Measurements from ENCODE around the gene DNAJA4. TPM values are rescaled to one million over a fixed set of nuclear protein-coding genes. Genes with fewer than 3 reads are reported as not detected.

Gene DNAJA4
- total and polyA plus RNA-seq, 2 experiments from 2014 or later: 5.0 to 12.5 TPM

GRCh38 chr15:78308422-78309032, 44.2 kb downstream of the DNAJA4 start:
- H3K4me1 Mint-ChIP-seq: peaks cover 14% of the 10 kb centered on the region
- H3K36me3 Mint-ChIP-seq (ENCODE audit: low read depth): no peaks in the 10 kb centered on the region
- ATAC-seq: peak; percentile 95
- Histone ChIP-seq H2AFZ (peak overlapping the region; percentile 70; the same call in 1 of the 2 replicates), H3K4me3 (no peak overlapping the region), H3K27ac (ENCODE audit: low read depth) (no peak overlapping the region), H3K79me2 (replicated peaks; ENCODE audit: insufficient read depth) (no peaks in the 10 kb centered on the region), H3K27me3 (ENCODE audit: insufficient read depth) (no peaks in the 10 kb centered on the region), H3F3A (replicated peaks; ENCODE audit: low read depth) (no peaks in the 10 kb centered on the region), H3K9me2 (ENCODE audit: insufficient read depth) (no peaks in the 10 kb centered on the region), H3K4me1 (ENCODE audit: insufficient read depth) (no peaks in the 10 kb centered on the region), H4K20me1 (replicated peaks; ENCODE audit: insufficient read depth) (no peaks in the 10 kb centered on the region), H3K36me3 (ENCODE audit: insufficient read depth) (no peaks in the 10 kb centered on the region), H3K4me2 (no peak overlapping the region)
- no peak overlapping the region for H3K4me3 Mint-ChIP-seq
- peak; percentile 94 for DNase-seq (ENCODE audit: low spot score)
- H3K9me3 Mint-ChIP-seq: 0 out of 3 replicates have a peak, but pooled peaks cover 3% of the 10 kb centered on the region
- peaks cover 12% of the 10 kb centered on the region for H3K27me3 Mint-ChIP-seq (ENCODE audit: insufficient read depth, low read depth, poor library complexity)
- TF ChIP-seq ETS1 (IDR thresholded peaks at IDR 0.05): no peak
- TF ChIP-seq, protein P1, sequence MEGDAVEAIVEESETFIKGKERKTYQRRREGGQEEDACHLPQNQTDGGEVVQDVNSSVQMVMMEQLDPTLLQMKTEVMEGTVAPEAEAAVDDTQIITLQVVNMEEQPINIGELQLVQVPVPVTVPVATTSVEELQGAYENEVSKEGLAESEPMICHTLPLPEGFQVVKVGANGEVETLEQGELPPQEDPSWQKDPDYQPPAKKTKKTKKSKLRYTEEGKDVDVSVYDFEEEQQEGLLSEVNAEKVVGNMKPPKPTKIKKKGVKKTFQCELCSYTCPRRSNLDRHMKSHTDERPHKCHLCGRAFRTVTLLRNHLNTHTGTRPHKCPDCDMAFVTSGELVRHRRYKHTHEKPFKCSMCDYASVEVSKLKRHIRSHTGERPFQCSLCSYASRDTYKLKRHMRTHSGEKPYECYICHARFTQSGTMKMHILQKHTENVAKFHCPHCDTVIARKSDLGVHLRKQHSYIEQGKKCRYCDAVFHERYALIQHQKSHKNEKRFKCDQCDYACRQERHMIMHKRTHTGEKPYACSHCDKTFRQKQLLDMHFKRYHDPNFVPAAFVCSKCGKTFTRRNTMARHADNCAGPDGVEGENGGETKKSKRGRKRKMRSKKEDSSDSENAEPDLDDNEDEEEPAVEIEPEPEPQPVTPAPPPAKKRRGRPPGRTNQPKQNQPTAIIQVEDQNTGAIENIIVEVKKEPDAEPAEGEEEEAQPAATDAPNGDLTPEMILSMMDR (conservative IDR thresholded peaks at IDR 0.05; ENCODE audit: low read depth in 2 of 2): peak; percentile 86 to 98
- TF ChIP-seq STAT1 (IDR thresholded peaks at IDR 0.05; ENCODE audit: unreplicated experiment): no peak
- no peak overlapping the region for H3K27ac Mint-ChIP-seq

DNA sequence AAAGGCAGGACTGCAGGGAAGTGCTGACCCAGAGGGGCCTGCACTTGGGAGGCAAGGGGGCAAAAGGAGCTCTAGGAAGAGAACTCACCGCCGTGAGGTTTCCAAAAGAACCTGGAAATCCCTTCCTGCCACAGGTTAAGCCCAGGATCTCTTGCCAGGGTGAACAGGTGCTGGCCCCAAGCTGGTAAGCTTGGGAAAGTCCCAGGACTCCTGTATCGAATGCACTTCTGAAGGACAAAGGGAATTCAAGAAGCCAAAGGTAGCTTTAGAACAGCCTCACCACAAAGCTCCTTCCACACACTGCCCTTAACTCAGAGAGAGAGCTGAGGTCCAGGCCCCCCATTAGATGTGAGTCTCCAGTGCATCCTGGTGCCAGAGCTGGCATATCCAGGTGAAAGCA, 46.9 kb downstream of the DNAJA4 start:
- Mint-ChIP-seq H3K27ac (no peak overlapping the region), H3K4me1 (peaks cover 21% of the 10 kb centered on the region), H3K36me3 (ENCODE audit: low read depth) (no peaks in the 10 kb centered on the region), H3K9me3 (no peaks in the 10 kb centered on the region), H3K4me3 (no peak overlapping the region), H3K27me3 (ENCODE audit: insufficient read depth, low read depth, poor library complexity) (peaks cover 19% of the 10 kb centered on the region)
- H3K4me1 ChIP-seq (ENCODE audit: insufficient read depth): peaks cover 4% of the 10 kb centered on the region
- H2AFZ ChIP-seq: no peak overlapping the region
- H4K20me1 ChIP-seq (replicated peaks; ENCODE audit: insufficient read depth): no peaks in the 10 kb centered on the region
- no peak overlapping the region for H3K4me3 ChIP-seq
- no peak for ATAC-seq
- no peaks in the 10 kb centered on the region for H3K79me2 ChIP-seq (replicated peaks; ENCODE audit: insufficient read depth)
- no peak overlapping the region for H3K4me2 ChIP-seq
- H3K36me3 ChIP-seq (ENCODE audit: insufficient read depth): no peaks in the 10 kb centered on the region
- H3F3A ChIP-seq (replicated peaks; ENCODE audit: low read depth): 0 out of 2 replicates have a peak, but pooled peaks cover 3% of the 10 kb centered on the region
- no peaks in the 10 kb centered on the region for H3K27me3 ChIP-seq (ENCODE audit: insufficient read depth)
- H3K27ac ChIP-seq (ENCODE audit: low read depth): no peak overlapping the region
- no peaks in the 10 kb centered on the region for H3K9me2 ChIP-seq (ENCODE audit: insufficient read depth)
- no peak for DNase-seq (ENCODE audit: low spot score)
- TF ChIP-seq JUNB (IDR thresholded peaks at IDR 0.05; ENCODE audit: unreplicated experiment) (no peak), ZNF331 (CRISPR knock-in tag; IDR thresholded peaks at IDR 0.05; ENCODE audit: low read depth) (no peak), STAT1 (IDR thresholded peaks at IDR 0.05; ENCODE audit: unreplicated experiment) (no peak), NANOG (IDR thresholded peaks at IDR 0.05; ENCODE audit: borderline replicate concordance) (no peak), ZNF462 (CRISPR knock-in tag; IDR thresholded peaks at IDR 0.05) (no peak), ETS1 (IDR thresholded peaks at IDR 0.05) (no peak)
- TF ChIP-seq, protein P1 (conservative IDR thresholded peaks at IDR 0.05; ENCODE audit: low read depth in 2 of 2): no peak
